K562 (cell line): ENCODE data around the gene ZBTB24. TPM values are rescaled to one million over a fixed set of nuclear protein-coding genes. Genes with fewer than 3 reads are reported as not detected.
"Not testable (repeated sequence)": the region's sequence is repeated elsewhere in the genome, so short reads cannot be mapped to it uniquely, and the experiment has no call there.

Source experiments
- ATAC-seq: fragments of 200-7000 bp; cut with Tn5 transposase; 3 replicates; pipeline ENCODE4 v1.9.1; 2020; ENCODE audit warnings: moderate library complexity
- BruUV-seq: library from RNA; stranded (reverse); fragments of 400-500 nt; replicated peaks from 2 replicates; lab custom pipeline; 2021; lab: Mats Ljungman, UMichigan
- CTCF ChIA-PET: fragments of 300-600 bp; formaldehyde crosslinking; extraction: SDS; loops from one replicate; lab custom pipeline; 2021; ENCODE audit warnings: low intra/inter-chr PET ratio; lab: Yijun Ruan, JAX
- POLR2A ChIA-PET: fragments of 300-600, 350-650 bp; sonication (Branson Sonifier 250); formaldehyde crosslinking; extraction: SDS; loops from one replicate; lab custom pipeline; 2021; ENCODE audit warnings: antibody characterized with exemption, inconsistent platforms; lab: Yijun Ruan, JAX
- DNase-seq, 4 experiments: peaks; one replicate each; pipeline versions ENCODE4 v3.0.0 to v3.0.0-alpha.2; 2011 to 2018; ENCODE audit warnings: low spot score in 3 of 4, mixed read lengths in 3 of 4; ENCODE audit errors: extremely low read depth in 1 of 4
- FAIRE-seq: peaks from 2 replicates; lab custom pipeline; 2011; peaks lifted over from hg19 to GRCh38; lab: Jason Lieb, UNC
- H2AFZ ChIP-seq: 2 replicates; pipeline ENCODE4 v1.6.0; 2011; ENCODE audit warnings: low read depth, low read length, control low read depth, inconsistent platforms
- H3K27ac ChIP-seq: fragments of 200-600 bp; 3 replicates; pipeline ENCODE4 v1.8.0; 2011; ENCODE audit warnings: low read depth, mild to moderate bottlenecking, control low read depth, inconsistent platforms, low read length, moderate library complexity, mixed read lengths; ENCODE audit errors: extremely low read depth
- H3K27me3 ChIP-seq, 2 experiments: fragments of 300-600 bp in 1 of 2; 2 replicates in 1 of 2; 3 replicates in 1 of 2; pipeline versions ENCODE4 v1.6.0 to v1.8.0; 2011; ENCODE audit warnings: inconsistent platforms in 2 of 2, low read length in 2 of 2, mild to moderate bottlenecking in 1 of 2, mixed read lengths in 1 of 2, moderate library complexity in 1 of 2; ENCODE audit not compliant: control insufficient read depth in 2 of 2, insufficient read depth in 2 of 2
- H3K36me3 ChIP-seq: fragments of 300-600 bp; 3 replicates; pipeline ENCODE4 v1.8.0; 2011; ENCODE audit warnings: mild to moderate bottlenecking, low read length, inconsistent platforms; ENCODE audit not compliant: control insufficient read depth, insufficient read depth
- H3K4me1 ChIP-seq, 2 experiments: fragments of 200-600 bp in 1 of 2; replicated peaks in 1 of 2; 2 replicates in 1 of 2; 3 replicates in 1 of 2; pipeline versions ENCODE4 v1.5.1 to v1.8.0; 2011; ENCODE audit warnings: inconsistent platforms in 2 of 2, low read length in 2 of 2, mild to moderate bottlenecking in 1 of 2, mixed read lengths in 1 of 2, moderate library complexity in 1 of 2; ENCODE audit not compliant: control insufficient read depth in 2 of 2, insufficient read depth in 2 of 2
- H3K4me2 ChIP-seq: 2 replicates; pipeline ENCODE4 v1.6.1; 2011; ENCODE audit warnings: low read length, control low read depth, inconsistent platforms, mixed read lengths; ENCODE audit not compliant: insufficient read depth
- H3K4me3 ChIP-seq: fragments of 200-600 bp; sonication (generic), shearing (Covaris generic); 2 replicates; pipeline ENCODE4 v1.5.1; 2016; ENCODE audit warnings: control low read depth, inconsistent platforms
- H3K79me2 ChIP-seq: fragments of 200-600 bp; 3 replicates; pipeline ENCODE4 v1.8.0; 2011; ENCODE audit warnings: low read length, inconsistent platforms; ENCODE audit not compliant: control insufficient read depth, insufficient read depth
- H3K9ac ChIP-seq, 2 experiments: 2 replicates each; pipeline versions ENCODE4 v1.6.0 to v1.6.1; 2011; ENCODE audit warnings: low read depth in 2 of 2, low read length in 2 of 2, control low read depth in 1 of 2, inconsistent platforms in 1 of 2, mild to moderate bottlenecking in 1 of 2, mixed read lengths in 1 of 2; ENCODE audit not compliant: insufficient read depth in 1 of 2
- H3K9me1 ChIP-seq: one replicate; pipeline ENCODE4 v1.6.0; 2011; ENCODE audit warnings: inconsistent platforms, mild to moderate bottlenecking, low read length, moderate library complexity; ENCODE audit not compliant: control insufficient read depth, insufficient read depth
- H3K9me3 ChIP-seq: replicated peaks from 2 replicates; pipeline ENCODE4 v1.5.1; 2011; ENCODE audit warnings: low read depth, low read length, inconsistent platforms; ENCODE audit not compliant: control insufficient read depth, insufficient read depth
- H4K20me1 ChIP-seq: replicated peaks from 2 replicates; pipeline ENCODE4 v1.6.1; 2011; ENCODE audit warnings: low read length, inconsistent platforms, mixed read lengths; ENCODE audit not compliant: control insufficient read depth, insufficient read depth
- ADNP ChIP-seq: fragments of 200-800 bp; sonication (Bioruptor generic); IDR thresholded peaks from 2 replicates; pipeline ENCODE4 v1.6.1; 2016; ENCODE audit warnings: missing genetic modification characterization, missing compliant biosample characterization
- BCOR ChIP-seq: fragments of 450-650 bp; IDR thresholded peaks from 2 replicates; pipeline ENCODE4 v1.6.1; 2016
- CHAMP1 ChIP-seq: fragments of 450-650 bp; IDR thresholded peaks from 2 replicates; pipeline ENCODE4 v1.6.1; 2016; ENCODE audit warnings: mild to moderate bottlenecking
- GATAD2A ChIP-seq: fragments of 450-650 bp; IDR thresholded peaks from 2 replicates; pipeline ENCODE4 v1.6.1; 2017
- HDAC2 ChIP-seq: fragments of 450-650 bp; IDR thresholded peaks from 2 replicates; pipeline ENCODE4 v1.6.1; 2016; ENCODE audit warnings: mild to moderate bottlenecking
- KDM1A ChIP-seq, 2 experiments: fragments of 450-650 bp; IDR thresholded peaks; 2 replicates each; pipeline ENCODE4 v1.6.1; 2016; ENCODE audit warnings: mild to moderate bottlenecking in 2 of 2
- NCOA4 ChIP-seq: fragments of 450-650 bp; IDR thresholded peaks from 2 replicates; pipeline ENCODE4 v1.6.1; 2018; ENCODE audit warnings: mild to moderate bottlenecking; ENCODE audit not compliant: partially characterized antibody
- RBM25 ChIP-seq: fragments of 200-400 bp; formaldehyde crosslinking; IDR thresholded peaks from 2 replicates; pipeline ENCODE4 v1.6.1; 2018; ENCODE audit warnings: low read length, low read depth, moderate library complexity; ENCODE audit not compliant: severe bottlenecking
- SMARCA5 ChIP-seq: fragments of 450-650 bp; IDR thresholded peaks from 2 replicates; pipeline ENCODE4 v1.6.1; 2016
- ZNF121 ChIP-seq: sonication (generic); formaldehyde crosslinking; conservative IDR thresholded peaks from 2 replicates; pipeline ENCODE4 v1.8.0; 2022; ENCODE audit warnings: missing genetic modification reagents
- ZNF146 ChIP-seq: IDR thresholded peaks from one replicate; pipeline ENCODE4 v1.6.1; 2018; ENCODE audit warnings: missing compliant biosample characterization; ENCODE audit not compliant: unreplicated experiment
- ZNF57 ChIP-seq: fragments of 450-650 bp; formaldehyde crosslinking; IDR thresholded peaks from 2 replicates; pipeline ENCODE4 v1.4.0; 2020; ENCODE audit warnings: mild to moderate bottlenecking, moderate library complexity
- ZNF592 ChIP-seq: fragments of 450-650 bp; IDR thresholded peaks from 2 replicates; pipeline ENCODE4 v1.6.1; 2017; ENCODE audit warnings: antibody characterized with exemption, mild to moderate bottlenecking
- ZNF644 ChIP-seq: fragments of 200-800 bp; sonication (Bioruptor generic); IDR thresholded peaks from 2 replicates; pipeline ENCODE4 v1.6.1; 2016; ENCODE audit warnings: low read depth, missing genetic modification characterization, missing compliant biosample characterization
- WGBS: fragments of 100-300 bp; shearing (Covaris generic); methylation state at CpG from one replicate; pipeline ENCODE4 v1.1.6; 2016; ENCODE audit warnings: low coverage, mixed read lengths; ENCODE audit not compliant: insufficient coverage; ENCODE audit errors: missing lambda C conversion rate; 5-methylcytosine and 5-hydroxymethylcytosine counted together
- in situ Hi-C: fragments of 300-500 bp; cut with MboI; formaldehyde crosslinking; loops from 4 replicates; pipeline ENCODE4 v1.15.0; 2018; ENCODE audit warnings: inconsistent platforms, mixed read lengths
- intact Hi-C: fragments of 100-400 bp; cut with micrococcal nuclease; formaldehyde crosslinking; loops from 2 replicates; pipeline ENCODE4 v1.14.2; 2022
- polyA plus RNA-seq, 8 experiments: library from polyadenylated mRNA; depleted of rRNA in 4 of 8; stranded (reverse) in 5 of 8; unstranded in 3 of 8; fragments of >200 nt; fragmentation: Nextera tagmentation in 2 of 8; fragmentation: Illumina TruSeq in 1 of 8; extraction: Ambion mirVana in 2 of 8; extraction: Trizol in 1 of 8; gene quantifications; 2 replicates each; pipeline versions ENCODE4 v1.2.1 to v1.2.3, GENCODE V29; 2011 to 2014; ENCODE audit warnings: inconsistent platforms in 1 of 8, missing spikeins in 1 of 8
- total RNA-seq, 7 experiments: library from RNA; depleted of rRNA in 6 of 7; stranded (reverse); fragments of >200 nt in 6 of 7; fragmentation: Illumina TruSeq in 2 of 7; extraction: Trizol in 2 of 7; gene quantifications; 2 replicates each; pipeline versions ENCODE4 v1.2.1 to v1.2.3, GENCODE V29; 2011 to 2021; ENCODE audit warnings: low replicate concordance in 1 of 7

ZBTB24 gene
- total and polyA plus RNA-seq, 9 of the 15 experiments (the other 6 are each of a cell fraction or from before 2014, with no cell fraction given): 2.0 to 16.7 (median 8.3) TPM

GRCh38 chr6:109461733-109462526 lies 21.1 kb downstream of the ZBTB24 start (continued):
- no peak for TF ChIP-seq ZNF592
- TF ChIP-seq GATAD2A: no peak
- TF ChIP-seq NCOA4: no peak
- TF ChIP-seq ZNF644: no peak
- TF ChIP-seq ZNF57 (CRISPR knock-in tag): no peak

- H3K79me2 ChIP-seq, H2AFZ ChIP-seq, H3K4me3 ChIP-seq, in situ Hi-C loops, H3K27me3 ChIP-seq, H3K9me3 ChIP-seq, H3K4me1 ChIP-seq, H4K20me1 ChIP-seq, CTCF ChIA-PET, BruUV-seq, H3K27ac ChIP-seq, H3K9me1 ChIP-seq, intact Hi-C loops, H3K4me2 ChIP-seq, FAIRE-seq, H3K9ac ChIP-seq, DNase-seq, ATAC-seq: not testable (repeated sequence)
- 100% methylated on average over 1 of the region's 1 CpG for WGBS
- H3K36me3 ChIP-seq: peaks cover 47% of the 10 kb centered on the region
- POLR2A ChIA-PET: interaction anchor here (0.6 kb wide), 1 partner anchor 1450 kb away, joined by 3 read pairs; no protein-coding TSS in a partner anchor
- TF ChIP-seq ZNF121 (CRISPR knock-in tag) (peak; percentile 96), HDAC2 (peak; percentile 49; the same call in 1 of the 2 replicates), KDM1A (IDR thresholded peaks at IDR 0.05) (peak; percentile 42 to 69; a peak in 3 of 4 replicates), ZNF146 (CRISPR knock-in tag) (peak; percentile 99), BCOR (peak; percentile 88), SMARCA5 (peak; percentile 84), ADNP (tag) (peak; percentile 57), RBM25 (peak; percentile 81), CHAMP1 (0 out of 2 replicates have a peak, but pooled peaks have one; percentile 47)
Measured at GRCh38 chr6:109461205-109461604, 21.8 kb downstream of the ZBTB24 start.
